Breast epithelium (tissue), 3 donors: Measurements from ENCODE around the gene SMIM17.

Experiments used
- CTCF ChIP-seq, 3 donors: fragments of 450-650 bp; IDR thresholded peaks; one replicate each; pipeline ENCODE4 v1.5.1; 2016 to 2017; ENCODE audit warnings: antibody characterized with exemption in 3 of 3, mild to moderate bottlenecking in 3 of 3, moderate library complexity in 3 of 3
- POLR2A ChIP-seq: fragments of 450-650 bp; IDR thresholded peaks from one replicate; pipeline ENCODE4 v1.6.1; 2016; ENCODE audit warnings: antibody characterized with exemption, mild to moderate bottlenecking, moderate library complexity
- POLR2AphosphoS5 ChIP-seq, 3 donors: sonication (generic); formaldehyde crosslinking; IDR thresholded peaks; one replicate each; pipeline ENCODE4 v1.6.1; 2017; ENCODE audit warnings: antibody characterized with exemption in 3 of 3

GRCh38 chr19:56603829-56604228 is 39.1 kb upstream of the SMIM17 start:
- no peak for TF ChIP-seq POLR2A
- TF ChIP-seq CTCF (IDR thresholded peaks at IDR 0.05) = no peak
- TF ChIP-seq POLR2AphosphoS5 (IDR thresholded peaks at IDR 0.05) = no peak
